Liver (tissue), 9 donors: Measurements from ENCODE around the gene MRLN. TPM values are rescaled to one million over a fixed set of nuclear protein-coding genes. Genes with fewer than 3 reads are reported as not detected.

ENCODE experiments used
- DNase-seq: peaks from one replicate; pipeline ENCODE4 v3.0.0-alpha.2; 2017; ENCODE audit warnings: low spot score
- H3K27ac ChIP-seq, 2 donors: one replicate each; pipeline ENCODE4 v1.7.0; 2013; ENCODE audit warnings: inconsistent platforms in 2 of 2, low read length in 2 of 2, control low read depth in 1 of 2, low read depth in 1 of 2, mild to moderate bottlenecking in 1 of 2
- H3K27me3 ChIP-seq, 4 donors: one replicate each; pipeline versions ENCODE4 v1.6.1 to v1.7.0; 2013; ENCODE audit warnings: low read length in 3 of 4, inconsistent platforms in 1 of 4, mild to moderate bottlenecking in 1 of 4, moderate library complexity in 1 of 4; ENCODE audit not compliant: control insufficient read depth in 4 of 4, insufficient read depth in 4 of 4
- H3K36me3 ChIP-seq, 4 donors: one replicate each; pipeline versions ENCODE4 v1.6.1 to v1.7.0; 2013; ENCODE audit warnings: low read length in 3 of 4, mild to moderate bottlenecking in 3 of 4, low read depth in 1 of 4, moderate library complexity in 1 of 4; ENCODE audit not compliant: control insufficient read depth in 4 of 4, insufficient read depth in 3 of 4
- H3K4me1 ChIP-seq, 4 donors: one replicate each; pipeline versions ENCODE4 v1.6.1 to v1.7.0; 2013; ENCODE audit warnings: low read length in 3 of 4, mild to moderate bottlenecking in 3 of 4, moderate library complexity in 1 of 4; ENCODE audit not compliant: control insufficient read depth in 4 of 4, insufficient read depth in 4 of 4
- H3K4me3 ChIP-seq, 3 donors: one replicate each; pipeline versions ENCODE4 v1.6.1 to v1.7.0; 2013; ENCODE audit warnings: low read length in 3 of 3, control low read depth in 1 of 3, low read depth in 1 of 3, mild to moderate bottlenecking in 1 of 3
- H3K9ac ChIP-seq, 2 donors: one replicate each; pipeline ENCODE4 v1.7.0; 2013; ENCODE audit warnings: low read length in 2 of 2, mild to moderate bottlenecking in 2 of 2, moderate library complexity in 2 of 2, control low read depth in 1 of 2, low read depth in 1 of 2
- H3K9me3 ChIP-seq, 4 donors: one replicate each; pipeline versions ENCODE4 v1.6.1 to v1.7.0; 2013; ENCODE audit warnings: low read length in 3 of 4; ENCODE audit not compliant: control insufficient read depth in 4 of 4
- EGR1 ChIP-seq, 2 donors: IDR thresholded peaks; 2 replicates each; pipeline ENCODE4 v1.6.1; 2016 to 2018; ENCODE audit warnings: antibody characterized with exemption in 2 of 2, low read depth in 2 of 2
- FOXA1 ChIP-seq: IDR thresholded peaks from 2 replicates; pipeline ENCODE4 v1.6.1; 2016; ENCODE audit warnings: antibody characterized with exemption
- FOXA2 ChIP-seq: IDR thresholded peaks from 2 replicates; pipeline ENCODE4 v1.6.1; 2016; ENCODE audit warnings: antibody characterized with exemption
- HNF4A ChIP-seq, 2 donors: conservative IDR thresholded peaks; 2 replicates each; pipeline ENCODE4 v1.6.1; 2016; ENCODE audit warnings: antibody characterized with exemption in 2 of 2, mild to moderate bottlenecking in 2 of 2
- HNF4G ChIP-seq: IDR thresholded peaks from 2 replicates; pipeline ENCODE4 v1.6.1; 2016; ENCODE audit warnings: antibody characterized with exemption
- JUND ChIP-seq, 2 donors: IDR thresholded peaks; 2 replicates each; pipeline ENCODE4 v1.6.1; 2016; ENCODE audit warnings: antibody characterized with exemption in 2 of 2
- NR2F2 ChIP-seq: IDR thresholded peaks from 2 replicates; pipeline ENCODE4 v1.6.1; 2016; ENCODE audit warnings: antibody characterized with exemption
- RXRA ChIP-seq, 2 donors: IDR thresholded peaks; 2 replicates each; pipeline ENCODE4 v1.6.1; 2017 to 2018; ENCODE audit warnings: antibody characterized with exemption in 2 of 2, mild to moderate bottlenecking in 1 of 2
- SP1 ChIP-seq: IDR thresholded peaks from 2 replicates; pipeline ENCODE4 v1.6.1; 2018; ENCODE audit warnings: antibody characterized with exemption, mild to moderate bottlenecking
- TAF1 ChIP-seq: conservative IDR thresholded peaks from 2 replicates; pipeline ENCODE4 v1.6.1; 2016; ENCODE audit warnings: antibody characterized with exemption, mild to moderate bottlenecking
- YY1 ChIP-seq: IDR thresholded peaks from 2 replicates; pipeline ENCODE4 v1.6.1; 2016; ENCODE audit warnings: antibody characterized with exemption, mild to moderate bottlenecking
- WGBS: extraction: QIAGEN DNeasy Blood & Tissue Kit; methylation state at CpG from one replicate; pipeline ENCODE4 v1.1.7; 2013; 5-methylcytosine and 5-hydroxymethylcytosine counted together
- polyA plus RNA-seq, 2 donors: library from polyadenylated mRNA; stranded (reverse) in 1 of 2; unstranded in 1 of 2; fragments of 200-250 nt in 1 of 2; fragments of >200 nt in 1 of 2; fragmentation: Nextera tagmentation in 1 of 2; extraction: Ambion mirVana in 1 of 2; gene quantifications; one replicate each; pipeline versions ENCODE4 v1.2.1 to v1.2.3, GENCODE V29; 2013 to 2015
- total RNA-seq, 2 donors: library from RNA; depleted of rRNA; stranded (reverse); fragments of >200 nt; gene quantifications; one replicate each; pipeline ENCODE4 v1.2.3, GENCODE V29; 2014
- TF ChIP-seq, protein P1 (sequence below): fragments of 150-350 bp; IDR thresholded peaks from 2 replicates; pipeline ENCODE4 v1.5.1; 2017; ENCODE audit warnings: improper control_type of control experiment, low read depth, low read length; ENCODE audit not compliant: missing input control
- TF ChIP-seq, protein P2 (sequence below): IDR thresholded peaks from 2 replicates; pipeline ENCODE4 v1.6.1; 2016; ENCODE audit warnings: antibody characterized with exemption
- TF ChIP-seq, protein P3 (sequence below): IDR thresholded peaks from 2 replicates; pipeline ENCODE4 v1.6.1; 2016; ENCODE audit warnings: antibody characterized with exemption
- TF ChIP-seq, protein P4 (sequence below): IDR thresholded peaks from 2 replicates; pipeline ENCODE4 v1.6.1; 2016; ENCODE audit warnings: antibody characterized with exemption, mild to moderate bottlenecking
- TF ChIP-seq, protein P5 (sequence below): IDR thresholded peaks from 2 replicates; pipeline ENCODE4 v1.6.1; 2016; ENCODE audit warnings: antibody characterized with exemption
- donor health status: healthy.
- donor health status: healthy.
- donor health status: healthy.
- donor health status: healthy.
- donor health status: healthy.

MRLN gene
- total and polyA plus RNA-seq, 4 donors, result not detected

DNA sequence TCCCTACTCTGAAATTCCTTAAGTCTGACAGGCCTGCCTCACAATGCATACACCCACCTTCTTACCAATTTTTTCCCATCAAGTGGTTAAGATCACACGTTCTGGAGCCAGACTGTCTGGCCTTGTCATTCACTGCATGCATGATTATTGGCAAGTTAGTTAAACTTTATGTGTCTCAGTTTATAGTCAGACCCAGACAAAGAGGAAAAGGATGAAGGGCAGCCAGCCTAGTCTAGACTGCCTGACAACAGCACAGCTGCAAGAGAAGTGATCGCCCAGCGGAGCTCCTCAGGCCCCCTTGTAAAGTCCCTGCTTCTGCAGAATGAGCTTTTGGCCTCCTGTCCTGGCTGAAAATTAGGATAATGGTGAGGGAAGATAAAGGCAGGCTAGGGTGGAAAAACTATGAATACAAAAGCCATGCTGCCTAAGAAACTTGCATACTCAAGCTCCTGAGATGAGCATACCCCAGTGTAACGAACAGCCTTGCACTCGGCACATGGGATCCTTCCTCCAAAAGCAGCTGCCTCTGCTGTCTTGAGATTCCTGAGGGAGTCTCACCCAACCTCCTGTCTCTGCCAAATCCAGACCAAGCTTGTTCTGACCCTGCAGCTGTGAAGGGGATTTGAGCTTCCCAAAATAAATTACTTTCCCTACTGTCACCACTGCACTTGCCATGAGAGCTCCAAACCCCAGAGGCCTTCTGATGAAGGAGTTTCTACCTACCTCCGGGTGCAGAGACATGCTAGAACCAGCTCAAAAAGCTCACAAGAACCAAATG lies 26.7 kb upstream of the MRLN start:
- Histone ChIP-seq H3K9ac (no peak overlapping the region), H3K27ac (no peak overlapping the region), H3K27me3 (no peaks in the 10 kb centered on the region), H3K9me3 (peaks cover 0 to 3% (median 1%) of the 10 kb centered on the region in 4 donors), H3K4me1 (no peaks in the 10 kb centered on the region), H3K4me3 (no peak overlapping the region), H3K36me3 (no peaks in the 10 kb centered on the region)
- no peak for TF ChIP-seq HNF4G
- TF ChIP-seq, protein P1, sequence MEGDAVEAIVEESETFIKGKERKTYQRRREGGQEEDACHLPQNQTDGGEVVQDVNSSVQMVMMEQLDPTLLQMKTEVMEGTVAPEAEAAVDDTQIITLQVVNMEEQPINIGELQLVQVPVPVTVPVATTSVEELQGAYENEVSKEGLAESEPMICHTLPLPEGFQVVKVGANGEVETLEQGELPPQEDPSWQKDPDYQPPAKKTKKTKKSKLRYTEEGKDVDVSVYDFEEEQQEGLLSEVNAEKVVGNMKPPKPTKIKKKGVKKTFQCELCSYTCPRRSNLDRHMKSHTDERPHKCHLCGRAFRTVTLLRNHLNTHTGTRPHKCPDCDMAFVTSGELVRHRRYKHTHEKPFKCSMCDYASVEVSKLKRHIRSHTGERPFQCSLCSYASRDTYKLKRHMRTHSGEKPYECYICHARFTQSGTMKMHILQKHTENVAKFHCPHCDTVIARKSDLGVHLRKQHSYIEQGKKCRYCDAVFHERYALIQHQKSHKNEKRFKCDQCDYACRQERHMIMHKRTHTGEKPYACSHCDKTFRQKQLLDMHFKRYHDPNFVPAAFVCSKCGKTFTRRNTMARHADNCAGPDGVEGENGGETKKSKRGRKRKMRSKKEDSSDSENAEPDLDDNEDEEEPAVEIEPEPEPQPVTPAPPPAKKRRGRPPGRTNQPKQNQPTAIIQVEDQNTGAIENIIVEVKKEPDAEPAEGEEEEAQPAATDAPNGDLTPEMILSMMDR, result no peak
- TF ChIP-seq FOXA2, result no peak
- TF ChIP-seq JUND (IDR thresholded peaks at IDR 0.05), result no peak
- TF ChIP-seq, protein P2, sequence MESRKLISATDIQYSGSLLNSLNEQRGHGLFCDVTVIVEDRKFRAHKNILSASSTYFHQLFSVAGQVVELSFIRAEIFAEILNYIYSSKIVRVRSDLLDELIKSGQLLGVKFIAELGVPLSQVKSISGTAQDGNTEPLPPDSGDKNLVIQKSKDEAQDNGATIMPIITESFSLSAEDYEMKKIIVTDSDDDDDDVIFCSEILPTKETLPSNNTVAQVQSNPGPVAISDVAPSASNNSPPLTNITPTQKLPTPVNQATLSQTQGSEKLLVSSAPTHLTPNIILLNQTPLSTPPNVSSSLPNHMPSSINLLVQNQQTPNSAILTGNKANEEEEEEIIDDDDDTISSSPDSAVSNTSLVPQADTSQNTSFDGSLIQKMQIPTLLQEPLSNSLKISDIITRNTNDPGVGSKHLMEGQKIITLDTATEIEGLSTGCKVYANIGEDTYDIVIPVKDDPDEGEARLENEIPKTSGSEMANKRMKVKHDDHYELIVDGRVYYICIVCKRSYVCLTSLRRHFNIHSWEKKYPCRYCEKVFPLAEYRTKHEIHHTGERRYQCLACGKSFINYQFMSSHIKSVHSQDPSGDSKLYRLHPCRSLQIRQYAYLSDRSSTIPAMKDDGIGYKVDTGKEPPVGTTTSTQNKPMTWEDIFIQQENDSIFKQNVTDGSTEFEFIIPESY, result no peak
- TF ChIP-seq, protein P3, sequence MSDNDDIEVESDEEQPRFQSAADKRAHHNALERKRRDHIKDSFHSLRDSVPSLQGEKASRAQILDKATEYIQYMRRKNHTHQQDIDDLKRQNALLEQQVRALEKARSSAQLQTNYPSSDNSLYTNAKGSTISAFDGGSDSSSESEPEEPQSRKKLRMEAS, result no peak
- no peak for TF ChIP-seq RXRA (IDR thresholded peaks at IDR 0.05)
- TF ChIP-seq SP1, result no peak
- TF ChIP-seq FOXA1, result no peak
- TF ChIP-seq HNF4A (conservative IDR thresholded peaks at IDR 0.05), result no peak
- TF ChIP-seq, protein P4, sequence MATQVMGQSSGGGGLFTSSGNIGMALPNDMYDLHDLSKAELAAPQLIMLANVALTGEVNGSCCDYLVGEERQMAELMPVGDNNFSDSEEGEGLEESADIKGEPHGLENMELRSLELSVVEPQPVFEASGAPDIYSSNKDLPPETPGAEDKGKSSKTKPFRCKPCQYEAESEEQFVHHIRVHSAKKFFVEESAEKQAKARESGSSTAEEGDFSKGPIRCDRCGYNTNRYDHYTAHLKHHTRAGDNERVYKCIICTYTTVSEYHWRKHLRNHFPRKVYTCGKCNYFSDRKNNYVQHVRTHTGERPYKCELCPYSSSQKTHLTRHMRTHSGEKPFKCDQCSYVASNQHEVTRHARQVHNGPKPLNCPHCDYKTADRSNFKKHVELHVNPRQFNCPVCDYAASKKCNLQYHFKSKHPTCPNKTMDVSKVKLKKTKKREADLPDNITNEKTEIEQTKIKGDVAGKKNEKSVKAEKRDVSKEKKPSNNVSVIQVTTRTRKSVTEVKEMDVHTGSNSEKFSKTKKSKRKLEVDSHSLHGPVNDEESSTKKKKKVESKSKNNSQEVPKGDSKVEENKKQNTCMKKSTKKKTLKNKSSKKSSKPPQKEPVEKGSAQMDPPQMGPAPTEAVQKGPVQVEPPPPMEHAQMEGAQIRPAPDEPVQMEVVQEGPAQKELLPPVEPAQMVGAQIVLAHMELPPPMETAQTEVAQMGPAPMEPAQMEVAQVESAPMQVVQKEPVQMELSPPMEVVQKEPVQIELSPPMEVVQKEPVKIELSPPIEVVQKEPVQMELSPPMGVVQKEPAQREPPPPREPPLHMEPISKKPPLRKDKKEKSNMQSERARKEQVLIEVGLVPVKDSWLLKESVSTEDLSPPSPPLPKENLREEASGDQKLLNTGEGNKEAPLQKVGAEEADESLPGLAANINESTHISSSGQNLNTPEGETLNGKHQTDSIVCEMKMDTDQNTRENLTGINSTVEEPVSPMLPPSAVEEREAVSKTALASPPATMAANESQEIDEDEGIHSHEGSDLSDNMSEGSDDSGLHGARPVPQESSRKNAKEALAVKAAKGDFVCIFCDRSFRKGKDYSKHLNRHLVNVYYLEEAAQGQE, result no peak
- TF ChIP-seq NR2F2, result no peak
- TF ChIP-seq TAF1, result no peak
- no peak for TF ChIP-seq EGR1 (IDR thresholded peaks at IDR 0.05; ENCODE audit: low read depth in 2 of 2)
- TF ChIP-seq, protein P5, sequence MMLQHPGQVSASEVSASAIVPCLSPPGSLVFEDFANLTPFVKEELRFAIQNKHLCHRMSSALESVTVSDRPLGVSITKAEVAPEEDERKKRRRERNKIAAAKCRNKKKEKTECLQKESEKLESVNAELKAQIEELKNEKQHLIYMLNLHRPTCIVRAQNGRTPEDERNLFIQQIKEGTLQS, result no peak
- TF ChIP-seq YY1, result no peak
- WGBS, result 84% methylated on average over 6 of the region's 6 CpGs
- no peak for DNase-seq
